IMR-90 (cell line): ENCODE results near the gene DMXL1. TPM values are rescaled to one million over a fixed set of nuclear protein-coding genes. Genes with fewer than 3 reads are reported as not detected.
A peak's percentile ranks its signal among the peaks of the same experiment; 100 is the strongest.

Experiments
- ATAC-seq: fragments of 200-7000 bp; cut with Tn5 transposase; 2 replicates; pipeline ENCODE4 v1.9.1; 2020; ENCODE audit warnings: low read depth, mild to moderate bottlenecking, moderate library complexity
- BruUV-seq: library from RNA; stranded (reverse); fragments of 400-500 nt; replicated peaks from 2 replicates; lab custom pipeline; 2021; lab: Mats Ljungman, UMichigan
- CTCF ChIA-PET: fragments of 300-600 bp; formaldehyde crosslinking; extraction: SDS; loops from one replicate; lab custom pipeline; 2021; ENCODE audit warnings: antibody characterized with exemption; lab: Yijun Ruan, JAX
- POLR2A ChIA-PET: fragments of 300-600 bp; sonication (Branson Sonifier 250); formaldehyde crosslinking; loops from one replicate; lab custom pipeline; 2022; ENCODE audit warnings: antibody characterized with exemption; ENCODE audit not compliant: unreplicated experiment; lab: Charles Lee
- DNase-seq: peaks from one replicate; pipeline ENCODE4 v3.0.0; 2013
- H2AFZ ChIP-seq: replicated peaks from 2 replicates; pipeline ENCODE3; 2013; ENCODE audit warnings: low read length, mild to moderate bottlenecking; ENCODE audit not compliant: poor library complexity
- H2AK5ac ChIP-seq: 2 replicates; pipeline ENCODE4 v1.6.1; 2013; ENCODE audit warnings: low read depth, low read length, inconsistent platforms
- H2AK9ac ChIP-seq: replicated peaks from 2 replicates; pipeline ENCODE3; 2013; ENCODE audit warnings: mild to moderate bottlenecking, low read depth, low read length, moderate library complexity; ENCODE audit not compliant: poor library complexity
- H2BK120ac ChIP-seq: 2 replicates; pipeline ENCODE4 v1.6.1; 2013; ENCODE audit warnings: low read depth, low read length, inconsistent platforms
- H2BK15ac ChIP-seq: 3 replicates; pipeline ENCODE4 v1.6.1; 2013; ENCODE audit warnings: low read depth, low read length, inconsistent platforms
- H2BK20ac ChIP-seq: 2 replicates; pipeline ENCODE4 v1.6.1; 2013; ENCODE audit warnings: low read depth, mild to moderate bottlenecking, inconsistent platforms, low read length, moderate library complexity
- H2BK5ac ChIP-seq: 2 replicates; pipeline ENCODE4 v1.6.1; 2013; ENCODE audit warnings: mild to moderate bottlenecking, low read depth, low read length, inconsistent platforms; ENCODE audit not compliant: poor library complexity, severe bottlenecking
- H3K14ac ChIP-seq: replicated peaks from 2 replicates; pipeline ENCODE4 v1.6.1; 2013; ENCODE audit warnings: low read depth, low read length, inconsistent platforms
- H3K18ac ChIP-seq: 2 replicates; pipeline ENCODE4 v1.6.1; 2013; ENCODE audit warnings: low read depth, low read length, control low read depth
- H3K23ac ChIP-seq: 2 replicates; pipeline ENCODE4 v1.6.1; 2013; ENCODE audit warnings: low read depth, low read length, inconsistent platforms
- H3K27ac ChIP-seq: 2 replicates; pipeline ENCODE4 v1.5.1; 2013; ENCODE audit warnings: mild to moderate bottlenecking, control low read depth, low read length; ENCODE audit not compliant: insufficient read depth
- H3K27me3 ChIP-seq: 2 replicates; pipeline ENCODE4 v1.6.1; 2013; ENCODE audit warnings: low read length; ENCODE audit not compliant: control insufficient read depth, insufficient read depth
- H3K36me3 ChIP-seq: 2 replicates; pipeline ENCODE4 v1.6.1; 2013; ENCODE audit warnings: low read length, mixed read lengths; ENCODE audit not compliant: control insufficient read depth, insufficient read depth
- H3K4ac ChIP-seq: 2 replicates; pipeline ENCODE4 v1.6.1; 2013; ENCODE audit warnings: low read depth, low read length, inconsistent platforms
- H3K4me1 ChIP-seq: 2 replicates; pipeline ENCODE4 v1.6.1; 2013; ENCODE audit warnings: low read length, mixed read lengths; ENCODE audit not compliant: control insufficient read depth, insufficient read depth
- H3K4me2 ChIP-seq: 2 replicates; pipeline ENCODE4 v1.6.1; 2013; ENCODE audit warnings: low read depth, mild to moderate bottlenecking, control low read depth, low read length, moderate library complexity
- H3K4me3 ChIP-seq: 2 replicates; pipeline ENCODE4 v1.5.1; 2013; ENCODE audit warnings: low read depth, mild to moderate bottlenecking, control low read depth, low read length, moderate library complexity; ENCODE audit not compliant: insufficient read depth
- H3K56ac ChIP-seq: 2 replicates; pipeline ENCODE4 v1.6.1; 2013; ENCODE audit warnings: low read length, inconsistent platforms; ENCODE audit not compliant: insufficient read depth; ENCODE audit errors: extremely low read depth
- H3K79me1 ChIP-seq, 2 experiments: 2 replicates each; pipeline ENCODE4 v1.6.1; 2013; ENCODE audit warnings: low read length in 2 of 2, inconsistent platforms in 1 of 2, low read depth in 1 of 2
- H3K9ac ChIP-seq: 2 replicates; pipeline ENCODE4 v1.6.1; 2013; ENCODE audit warnings: low read depth, low read length, control low read depth
- H3K9me1 ChIP-seq: 2 replicates; pipeline ENCODE4 v1.6.1; 2013; ENCODE audit warnings: low read length, inconsistent platforms; ENCODE audit not compliant: insufficient read depth
- H3K9me3 ChIP-seq: 2 replicates; pipeline ENCODE4 v1.6.1; 2013; ENCODE audit warnings: low read length; ENCODE audit not compliant: control insufficient read depth, insufficient read depth
- H4K20me1 ChIP-seq: 2 replicates; pipeline ENCODE4 v1.6.1; 2013; ENCODE audit warnings: low read length, inconsistent platforms; ENCODE audit not compliant: insufficient read depth
- H4K5ac ChIP-seq: 2 replicates; pipeline ENCODE4 v1.6.1; 2013; ENCODE audit warnings: mild to moderate bottlenecking, low read depth, low read length, control low read depth
- H4K8ac ChIP-seq, 2 experiments: 2 replicates each; pipeline ENCODE4 v1.6.1; 2013; ENCODE audit warnings: low read depth in 2 of 2, low read length in 2 of 2, control low read depth in 1 of 2, inconsistent platforms in 1 of 2
- H4K91ac ChIP-seq: 2 replicates; pipeline ENCODE4 v1.6.1; 2013; ENCODE audit warnings: low read depth, low read length, inconsistent platforms; ENCODE audit not compliant: insufficient read depth
- CEBPB ChIP-seq: IDR thresholded peaks from 2 replicates; pipeline ENCODE4 v1.6.1; 2012; ENCODE audit warnings: low read depth, low read length, improper control_type of control experiment
- CHD1 ChIP-seq: IDR thresholded peaks from 2 replicates; pipeline ENCODE4 v1.6.1; 2012; ENCODE audit warnings: low read depth, low read length, improper control_type of control experiment
- FOS ChIP-seq: fragments of 150-350 bp; IDR thresholded peaks from 2 replicates; pipeline ENCODE4 v1.6.1; 2016; ENCODE audit warnings: low read depth, low read length
- MAFK ChIP-seq: IDR thresholded peaks from 2 replicates; pipeline ENCODE4 v1.6.1; 2012; ENCODE audit warnings: low read depth, low read length, improper control_type of control experiment
- MAZ ChIP-seq: IDR thresholded peaks from 2 replicates; pipeline ENCODE4 v1.6.1; 2012; ENCODE audit warnings: low read depth, mild to moderate bottlenecking, low read length, improper control_type of control experiment, moderate library complexity, borderline replicate concordance
- MXI1 ChIP-seq: IDR thresholded peaks from 2 replicates; pipeline ENCODE4 v1.6.1; 2012; ENCODE audit warnings: low read depth, mild to moderate bottlenecking, low read length, moderate library complexity, borderline replicate concordance
- NFE2L2 ChIP-seq: fragments of 150-350 bp; IDR thresholded peaks from 2 replicates; pipeline ENCODE4 v1.6.1; 2016; ENCODE audit warnings: low read depth, mild to moderate bottlenecking, low read length
- POLR2A ChIP-seq: IDR thresholded peaks from 2 replicates; pipeline ENCODE4 v1.6.1; 2012; ENCODE audit warnings: mild to moderate bottlenecking, low read depth, low read length
- RCOR1 ChIP-seq: IDR thresholded peaks from 2 replicates; pipeline ENCODE4 v1.6.1; 2012; ENCODE audit warnings: mild to moderate bottlenecking, low read length, improper control_type of control experiment; ENCODE audit not compliant: insufficient replicate concordance
- RFX5 ChIP-seq: IDR thresholded peaks from 2 replicates; pipeline ENCODE4 v1.8.0; 2012; ENCODE audit warnings: low read depth, mild to moderate bottlenecking, low read length, moderate library complexity
- SMC3 ChIP-seq: fragments of 150-350 bp; IDR thresholded peaks from 2 replicates; pipeline ENCODE4 v1.6.1; 2016; ENCODE audit warnings: low read depth, mild to moderate bottlenecking, antibody characterized with exemption, low read length, moderate library complexity
- WGBS, 2 experiments: methylation state at CpG; one replicate each; pipeline versions ENCODE4 v1.1.5 to v1.1.7; 2013; ENCODE audit warnings: missing lambda C conversion rate in 2 of 2; ENCODE audit not compliant: insufficient read length in 1 of 2; ENCODE audit errors: extremely low coverage in 2 of 2; 5-methylcytosine and 5-hydroxymethylcytosine counted together
- dilution Hi-C: fragments of 300-500 bp; cut with HindIII; formaldehyde crosslinking; loops from one replicate; pipeline ENCODE4 v1.14.3; 2018; ENCODE audit warnings: low sequenced_read_pairs; ENCODE audit not compliant: unreplicated experiment
- in situ Hi-C: fragments of 300-500 bp; cut with MboI; formaldehyde crosslinking; loops from 3 replicates; pipeline ENCODE4 v1.14.3; 2019; ENCODE audit warnings: low sequenced_read_pairs, inconsistent platforms, mixed read lengths
- intact Hi-C: fragments of 100-400 bp; cut with micrococcal nuclease; formaldehyde crosslinking; loops from 2 replicates; pipeline ENCODE4 v1.10.0; 2022
- polyA plus RNA-seq, 3 experiments: library from polyadenylated mRNA; depleted of rRNA; stranded (reverse); fragments of >200 nt; gene quantifications; 2 replicates each; pipeline ENCODE4 v1.2.3, GENCODE V29; 2012; ENCODE audit warnings: low replicate concordance in 1 of 3
- total RNA-seq: library from RNA; depleted of rRNA; stranded (reverse); fragments of >200 nt; gene quantifications from 2 replicates; pipeline ENCODE4 v1.2.3, GENCODE V29; 2012
- TF ChIP-seq, protein P1 (sequence below): fragments of 150-350 bp; IDR thresholded peaks from 2 replicates; pipeline ENCODE4 v1.6.1; 2016; ENCODE audit warnings: low read depth, mild to moderate bottlenecking, low read length, moderate library complexity, borderline replicate concordance
- TF ChIP-seq, protein P2 (sequence below): fragments of 150-350 bp; IDR thresholded peaks from 2 replicates; pipeline ENCODE4 v1.6.1; 2017; ENCODE audit warnings: mild to moderate bottlenecking, antibody characterized with exemption, low read length, low read depth
- TF ChIP-seq, protein P3 (sequence below): conservative IDR thresholded peaks from 2 replicates; pipeline ENCODE4 v1.5.1; 2012; ENCODE audit warnings: mild to moderate bottlenecking, low read depth, low read length, improper control_type of control experiment

The DMXL1 gene
- total and polyA plus RNA-seq, 2 of the 4 experiments (the other 2 are of a cell fraction) = 8.1 to 21.5 TPM

DNA sequence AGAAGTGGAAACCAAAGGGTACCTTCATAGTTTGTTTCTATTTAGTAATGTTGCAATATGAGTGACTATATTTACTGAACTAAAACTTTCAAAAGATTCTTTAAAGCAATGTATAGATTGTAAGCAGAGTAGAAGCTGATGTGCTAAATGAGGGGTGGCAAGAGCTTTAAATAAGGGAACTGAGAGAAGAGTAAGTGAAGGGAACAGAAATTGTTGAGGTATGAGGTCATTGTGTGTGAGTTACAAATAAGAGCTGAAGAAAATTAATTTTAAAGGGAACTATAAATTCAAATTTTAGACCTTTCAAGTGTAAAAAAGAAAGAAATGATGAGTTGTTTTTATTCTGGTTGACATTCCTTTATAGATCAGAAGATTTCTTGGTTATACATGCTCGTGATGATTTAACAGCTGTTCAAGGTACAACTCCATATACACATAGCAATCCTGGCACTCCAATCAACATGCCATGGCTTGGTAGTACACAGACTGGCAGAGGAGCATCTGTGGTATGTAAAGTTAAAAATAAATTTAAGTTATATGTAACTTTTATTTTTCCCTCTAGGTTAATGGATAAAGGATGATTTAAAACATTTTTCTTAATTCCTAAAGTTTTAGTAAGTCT, 149.8 kb downstream of the DMXL1 start:
- intact Hi-C loops = no loop called here
- Histone ChIP-seq H2AK9ac (no peak overlapping the region), H3K27me3 (no peaks in the 10 kb centered on the region), H3K14ac (no peak overlapping the region), H3K9ac (no peak overlapping the region), H2BK5ac (no peak overlapping the region), H4K91ac (no peak overlapping the region), H3K4ac (no peak overlapping the region), H4K20me1 (no peaks in the 10 kb centered on the region), H2AFZ (no peak overlapping the region), H3K18ac (no peak overlapping the region), H2BK120ac (no peak overlapping the region), H3K4me3 (no peak overlapping the region), H2BK15ac (no peak overlapping the region), H3K4me2 (no peak overlapping the region), H3K4me1 (peaks cover 2% of the 10 kb centered on the region; the same call in 1 of the 2 replicates), H2BK20ac (no peak overlapping the region), H3K9me3 (no peaks in the 10 kb centered on the region), H3K36me3 (0 out of 2 replicates have a peak, but pooled peaks cover 2% of the 10 kb centered on the region), H4K8ac (no peak overlapping the region), H4K5ac (no peak overlapping the region), H3K9me1 (no peaks in the 10 kb centered on the region), H2AK5ac (no peak overlapping the region), H3K23ac (no peak overlapping the region), H3K56ac (no peak overlapping the region), H3K27ac (no peak overlapping the region), H3K79me1 (no peaks in the 10 kb centered on the region)
- ChIA-PET POLR2A (no interaction called here), CTCF (interaction anchor here (1.2 kb wide), 1 partner anchor 233 kb away, joined by 4 read pairs; no protein-coding TSS in a partner anchor)
- in situ Hi-C loops = no loop called here
- TF ChIP-seq, protein P1, sequence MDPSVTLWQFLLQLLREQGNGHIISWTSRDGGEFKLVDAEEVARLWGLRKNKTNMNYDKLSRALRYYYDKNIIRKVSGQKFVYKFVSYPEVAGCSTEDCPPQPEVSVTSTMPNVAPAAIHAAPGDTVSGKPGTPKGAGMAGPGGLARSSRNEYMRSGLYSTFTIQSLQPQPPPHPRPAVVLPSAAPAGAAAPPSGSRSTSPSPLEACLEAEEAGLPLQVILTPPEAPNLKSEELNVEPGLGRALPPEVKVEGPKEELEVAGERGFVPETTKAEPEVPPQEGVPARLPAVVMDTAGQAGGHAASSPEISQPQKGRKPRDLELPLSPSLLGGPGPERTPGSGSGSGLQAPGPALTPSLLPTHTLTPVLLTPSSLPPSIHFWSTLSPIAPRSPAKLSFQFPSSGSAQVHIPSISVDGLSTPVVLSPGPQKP = no peak
- TF ChIP-seq MAZ = no peak
- TF ChIP-seq RFX5 = no peak
- no peak for TF ChIP-seq FOS
- TF ChIP-seq, protein P2, sequence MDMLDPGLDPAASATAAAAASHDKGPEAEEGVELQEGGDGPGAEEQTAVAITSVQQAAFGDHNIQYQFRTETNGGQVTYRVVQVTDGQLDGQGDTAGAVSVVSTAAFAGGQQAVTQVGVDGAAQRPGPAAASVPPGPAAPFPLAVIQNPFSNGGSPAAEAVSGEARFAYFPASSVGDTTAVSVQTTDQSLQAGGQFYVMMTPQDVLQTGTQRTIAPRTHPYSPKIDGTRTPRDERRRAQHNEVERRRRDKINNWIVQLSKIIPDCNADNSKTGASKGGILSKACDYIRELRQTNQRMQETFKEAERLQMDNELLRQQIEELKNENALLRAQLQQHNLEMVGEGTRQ = no peak
- TF ChIP-seq, protein P3, sequence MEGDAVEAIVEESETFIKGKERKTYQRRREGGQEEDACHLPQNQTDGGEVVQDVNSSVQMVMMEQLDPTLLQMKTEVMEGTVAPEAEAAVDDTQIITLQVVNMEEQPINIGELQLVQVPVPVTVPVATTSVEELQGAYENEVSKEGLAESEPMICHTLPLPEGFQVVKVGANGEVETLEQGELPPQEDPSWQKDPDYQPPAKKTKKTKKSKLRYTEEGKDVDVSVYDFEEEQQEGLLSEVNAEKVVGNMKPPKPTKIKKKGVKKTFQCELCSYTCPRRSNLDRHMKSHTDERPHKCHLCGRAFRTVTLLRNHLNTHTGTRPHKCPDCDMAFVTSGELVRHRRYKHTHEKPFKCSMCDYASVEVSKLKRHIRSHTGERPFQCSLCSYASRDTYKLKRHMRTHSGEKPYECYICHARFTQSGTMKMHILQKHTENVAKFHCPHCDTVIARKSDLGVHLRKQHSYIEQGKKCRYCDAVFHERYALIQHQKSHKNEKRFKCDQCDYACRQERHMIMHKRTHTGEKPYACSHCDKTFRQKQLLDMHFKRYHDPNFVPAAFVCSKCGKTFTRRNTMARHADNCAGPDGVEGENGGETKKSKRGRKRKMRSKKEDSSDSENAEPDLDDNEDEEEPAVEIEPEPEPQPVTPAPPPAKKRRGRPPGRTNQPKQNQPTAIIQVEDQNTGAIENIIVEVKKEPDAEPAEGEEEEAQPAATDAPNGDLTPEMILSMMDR = no peak
- TF ChIP-seq MAFK = no peak
- no peak for TF ChIP-seq CEBPB
- no peak for TF ChIP-seq SMC3
- TF ChIP-seq MXI1 = no peak
- no peak for TF ChIP-seq RCOR1
- TF ChIP-seq POLR2A = no peak
- no peak for TF ChIP-seq CHD1
- no peak for TF ChIP-seq NFE2L2
- dilution Hi-C loops = no loop called here
- WGBS, 2 experiments = no CpG with 5 or more reads among the region's 1 CpG
- ATAC-seq (no peak), DNase-seq (peak; percentile 4)
- BruUV-seq = no TSS peak
